GM08714 (cell line): ENCODE measurements around the gene ALDH4A1.

Source experiments
- H3K4me3 ChIP-seq: fragments of 200-500 bp; sonication (Bioruptor generic); 2 replicates; pipeline ENCODE4 v1.5.1; 2014; ENCODE audit warnings: mild to moderate bottlenecking, low read length, inconsistent platforms
- ZNF274 ChIP-seq: IDR thresholded peaks from 2 replicates; pipeline ENCODE4 v1.6.1; 2012; ENCODE audit warnings: mild to moderate bottlenecking, low read depth, low read length

Gene ALDH4A1

GRCh38 chr1:18932387-18932786 lies 30.0 kb upstream of the ALDH4A1 start:
- no peak for TF ChIP-seq ZNF274
- no peak overlapping the region for H3K4me3 ChIP-seq

GRCh38 chr1:18931730-18932129 lies 29.4 kb upstream of the ALDH4A1 start:
- H3K4me3 ChIP-seq: no peak overlapping the region
- TF ChIP-seq ZNF274: no peak

GRCh38 chr1:18929686-18930085 lies 27.3 kb upstream of the ALDH4A1 start:
- TF ChIP-seq ZNF274: no peak
- H3K4me3 ChIP-seq: no peak overlapping the region

GRCh38 chr1:18928985-18929384 lies 26.6 kb upstream of the ALDH4A1 start:
- H3K4me3 ChIP-seq: no peak overlapping the region
- TF ChIP-seq ZNF274: no peak

GRCh38 chr1:18928406-18928805 lies 26.1 kb upstream of the ALDH4A1 start:
- TF ChIP-seq ZNF274: no peak
- H3K4me3 ChIP-seq: no peak overlapping the region; the same call in 1 of the 2 replicates

GRCh38 chr1:18927654-18928272 lies 25.4 kb upstream of the ALDH4A1 start:
- no peak for TF ChIP-seq ZNF274
- peak overlapping the region; percentile 49; the same call in 1 of the 2 replicates for H3K4me3 ChIP-seq

- H3K4me3 ChIP-seq: peak overlapping the region; percentile 49; the same call in 1 of the 2 replicates
- TF ChIP-seq ZNF274: no peak
These were observed 24.8 kb upstream of the ALDH4A1 start for GRCh38 chr1:18927082-18927653.

GRCh38 chr1:18926315-18927081 lies 24.1 kb upstream of the ALDH4A1 start:
- no peak for TF ChIP-seq ZNF274
- peak overlapping the region; percentile 49; the same call in 1 of the 2 replicates for H3K4me3 ChIP-seq

- no peak for TF ChIP-seq ZNF274
- H3K4me3 ChIP-seq: no peak overlapping the region
These were observed 22.9 kb upstream of the ALDH4A1 start for GRCh38 chr1:18925279-18925678.

- TF ChIP-seq ZNF274: no peak
- H3K4me3 ChIP-seq: no peak overlapping the region
These were observed 21.9 kb upstream of the ALDH4A1 start for GRCh38 chr1:18924221-18924691.

- no peak for TF ChIP-seq ZNF274
- H3K4me3 ChIP-seq: no peak overlapping the region
These were observed 21.4 kb upstream of the ALDH4A1 start for GRCh38 chr1:18923756-18924211.

GRCh38 chr1:18922848-18923755 lies 20.7 kb upstream of the ALDH4A1 start:
- no peak overlapping the region for H3K4me3 ChIP-seq
- TF ChIP-seq ZNF274: no peak

- no peak for TF ChIP-seq ZNF274
- no peak overlapping the region for H3K4me3 ChIP-seq
These were observed 20.0 kb upstream of the ALDH4A1 start for GRCh38 chr1:18922319-18922726.
